Testis (tissue), 2 donors: Measurements from ENCODE around the gene FBXL17.

Experiments used
- CTCF ChIP-seq, 3 experiments: fragments of 450-650 bp in 2 of 3; fragments of 200-600 bp in 1 of 3; sonication (generic) in 1 of 3; IDR thresholded peaks; one replicate each; pipeline ENCODE4 v1.5.1; 2016 to 2019; ENCODE audit warnings: antibody characterized with exemption in 3 of 3, mild to moderate bottlenecking in 2 of 3, moderate library complexity in 1 of 3
- POLR2A ChIP-seq: fragments of 450-650 bp; IDR thresholded peaks from one replicate; pipeline ENCODE4 v1.6.1; 2017; ENCODE audit warnings: antibody characterized with exemption, mild to moderate bottlenecking, moderate library complexity

DNA sequence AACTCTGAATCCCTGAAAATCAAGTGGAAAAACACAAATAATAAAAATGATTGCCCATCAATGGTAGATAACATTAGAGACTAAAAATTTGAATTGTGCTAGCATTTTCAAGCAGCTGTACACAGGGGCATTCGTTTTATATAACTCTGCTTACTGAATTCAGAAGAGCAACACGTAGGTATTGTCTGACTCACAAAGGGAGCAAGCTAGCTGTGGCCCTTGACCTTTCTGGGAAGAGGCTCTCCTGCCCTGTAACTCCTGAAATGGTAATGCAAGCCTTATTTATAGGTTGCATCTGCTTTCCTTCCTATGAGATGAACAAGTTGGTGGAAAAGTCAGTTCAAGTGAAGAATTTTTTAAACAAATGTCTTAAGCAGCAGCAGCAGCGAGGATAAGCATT is 492.5 kb downstream of the FBXL17 start:
- TF ChIP-seq CTCF (IDR thresholded peaks at IDR 0.05), result no peak
- no peak for TF ChIP-seq POLR2A
